Measurements from ENCODE around the gene KCNG2. TPM values are rescaled to one million over a fixed set of nuclear protein-coding genes. Genes with fewer than 3 reads are reported as not detected.
A peak's percentile ranks its signal among the peaks of the same experiment; 100 is the strongest.

The KCNG2 gene
- total and polyA plus RNA-seq, 2 of the 4 experiments (the other 2 are of a cell fraction): not detected

GRCh38 chr18:79798346-79798998 is 734 bp downstream of the KCNG2 start:
- H3K18ac ChIP-seq (ENCODE audit: low read depth, low read length): no peak overlapping the region
- H3K79me1 ChIP-seq (ENCODE audit: low read depth in 1 of 2, low read length in 2 of 2): no peaks in the 10 kb centered on the region
- WGBS, 2 experiments (ENCODE audit: extremely low coverage in 2 of 2, insufficient read length in 1 of 2): 1% methylated on average over 19 of the region's 78 CpGs; no CpG with 5 or more reads in 1 of the 2 experiments
- peak overlapping the region; percentile 65; the same call in 1 of the 2 replicates for H3K4me2 ChIP-seq (ENCODE audit: low read depth, low read length)
- peak overlapping the region; percentile 86 for H2AK9ac ChIP-seq (replicated peaks; ENCODE audit: low read depth, low read length, poor library complexity)
- H4K20me1 ChIP-seq (ENCODE audit: insufficient read depth, low read length): peaks cover 4% of the 10 kb centered on the region; the same call in 1 of the 2 replicates
- no peaks in the 10 kb centered on the region for H3K36me3 ChIP-seq (ENCODE audit: control insufficient read depth, insufficient read depth, low read length)
- no peak overlapping the region for H2BK20ac ChIP-seq (ENCODE audit: low read depth, low read length)
- H3K4ac ChIP-seq (ENCODE audit: low read depth, low read length): no peak overlapping the region
- H4K5ac ChIP-seq (ENCODE audit: low read depth, low read length): no peak overlapping the region
- H2AFZ ChIP-seq (replicated peaks; ENCODE audit: low read length, poor library complexity): peak overlapping the region; percentile 69
- no peak overlapping the region for H3K27ac ChIP-seq (ENCODE audit: insufficient read depth, low read length)
- ATAC-seq (ENCODE audit: low read depth) (peak; percentile 28), DNase-seq (no peak)
- in situ Hi-C loops (cut with MboI; ENCODE audit: low sequenced_read_pairs): no loop called here
- no peak overlapping the region for H2BK5ac ChIP-seq (ENCODE audit: low read depth, low read length, poor library complexity, severe bottlenecking)
- no TSS peak for BruUV-seq (replicated peaks)
- no peak overlapping the region for H3K23ac ChIP-seq (ENCODE audit: low read depth, low read length)
- no peak overlapping the region for H2BK120ac ChIP-seq (ENCODE audit: low read depth, low read length)
- no peak overlapping the region for H3K14ac ChIP-seq (replicated peaks; ENCODE audit: low read depth, low read length)
- no peak overlapping the region for H2BK15ac ChIP-seq (ENCODE audit: low read depth, low read length)
- H3K9me3 ChIP-seq (ENCODE audit: control insufficient read depth, insufficient read depth, low read length): no peaks in the 10 kb centered on the region
- H3K9ac ChIP-seq (ENCODE audit: low read depth, low read length): no peak overlapping the region; the same call in 1 of the 2 replicates
- H3K4me1 ChIP-seq (ENCODE audit: control insufficient read depth, insufficient read depth, low read length): peaks cover 3% of the 10 kb centered on the region; the same call in 1 of the 2 replicates
- H4K8ac ChIP-seq (ENCODE audit: low read depth in 2 of 2, low read length in 2 of 2): no peak overlapping the region
- H2AK5ac ChIP-seq (ENCODE audit: low read depth, low read length): no peak overlapping the region
- TF ChIP-seq MXI1 (IDR thresholded peaks at IDR 0.05; ENCODE audit: borderline replicate concordance, low read depth, low read length) (no peak), BHLHE40 (IDR thresholded peaks at IDR 0.05; ENCODE audit: low read depth, low read length) (no peak), RCOR1 (IDR thresholded peaks at IDR 0.05; ENCODE audit: insufficient replicate concordance, low read length) (no peak), SMC3 (IDR thresholded peaks at IDR 0.05; ENCODE audit: low read depth, low read length) (no peak), RFX5 (IDR thresholded peaks at IDR 0.05; ENCODE audit: low read depth, low read length) (no peak), MAZ (IDR thresholded peaks at IDR 0.05; ENCODE audit: borderline replicate concordance, low read depth, low read length) (no peak), ELK1 (IDR thresholded peaks at IDR 0.05; ENCODE audit: borderline replicate concordance, low read depth, low read length) (no peak)
- no peak overlapping the region for H3K56ac ChIP-seq (ENCODE audit: extremely low read depth, insufficient read depth, low read length)
- peaks cover 30% of the 10 kb centered on the region for H3K27me3 ChIP-seq (ENCODE audit: control insufficient read depth, insufficient read depth, low read length)
- H4K91ac ChIP-seq (ENCODE audit: insufficient read depth, low read depth, low read length): no peak overlapping the region
- dilution Hi-C loops (cut with HindIII; ENCODE audit: low sequenced_read_pairs, unreplicated experiment): no loop called here
- POLR2A ChIA-PET (ENCODE audit: unreplicated experiment): no interaction called here
- H3K9me1 ChIP-seq (ENCODE audit: insufficient read depth, low read length): peaks cover 7% of the 10 kb centered on the region
- CTCF ChIA-PET: interaction anchor here (0.7 kb wide), 1 partner anchor 26 kb away, joined by 3 read pairs; no protein-coding TSS in a partner anchor
- intact Hi-C loops (cut with micrococcal nuclease): loop anchor here (2.0 to 5.0 kb wide), 3 partner anchors 154 to 234 kb away; partner anchors contain the start of gene SLC66A2
- H3K4me3 ChIP-seq (ENCODE audit: insufficient read depth, low read depth, low read length): peak overlapping the region; percentile 42

All from IMR-90 (cell line).